ENCODE measurements around the gene CPA4. TPM values are rescaled to one million over a fixed set of nuclear protein-coding genes. Genes with fewer than 3 reads are reported as not detected.

The CPA4 gene
- total RNA-seq, 2 donors from 2014 or later = 0.22 to 4.1 TPM

DNA sequence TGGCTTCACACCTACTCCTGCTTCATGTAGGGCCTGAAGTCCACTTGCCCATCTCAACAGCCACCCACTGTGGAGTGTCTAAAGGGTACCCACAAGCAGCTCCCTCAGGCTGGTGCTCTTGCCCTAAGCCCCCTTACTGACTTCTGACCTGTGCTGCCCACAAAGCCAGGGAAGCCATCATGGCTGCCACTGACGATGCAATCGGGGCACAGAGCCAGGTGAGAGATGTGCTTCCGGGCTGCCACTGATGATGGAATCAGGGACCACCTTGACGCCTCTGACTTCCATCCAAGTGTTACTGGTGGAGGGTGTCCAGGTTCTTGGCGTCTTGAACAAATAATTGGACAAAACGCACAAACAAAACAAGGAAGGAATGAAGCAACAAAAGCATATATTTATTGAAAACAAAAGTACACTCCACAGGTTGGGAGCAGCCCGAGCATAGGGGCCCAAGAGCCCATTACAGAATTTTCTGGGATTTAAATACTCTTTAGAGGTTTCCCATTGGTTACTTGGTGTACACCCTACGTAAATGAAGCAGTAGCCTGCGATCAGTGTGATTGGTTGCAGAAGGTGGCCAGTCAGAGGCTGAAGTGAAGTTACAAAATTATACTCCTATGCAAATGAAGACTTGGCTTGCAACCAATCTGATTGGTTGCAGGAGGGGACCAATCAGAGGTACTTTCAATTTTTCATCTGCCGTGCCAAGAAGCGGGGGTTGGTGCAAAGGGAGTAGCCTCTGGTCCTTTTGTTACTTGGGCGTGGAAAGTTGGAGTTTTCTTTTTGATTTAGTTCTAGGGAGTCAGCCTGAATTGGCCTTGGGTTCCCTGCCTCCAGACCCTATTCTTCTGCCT is 21.8 kb upstream of the CPA4 start:
- H3K9me3 Mint-ChIP-seq = no peaks in the 10 kb centered on the region
- no peak overlapping the region for H3K4me3 Mint-ChIP-seq
- ATAC-seq (replicated peaks) = no peak
- H3K4me1 Mint-ChIP-seq = peaks cover 3% of the 10 kb centered on the region
- no peaks in the 10 kb centered on the region for H3K36me3 Mint-ChIP-seq (ENCODE audit: low read depth)
- H3K27me3 Mint-ChIP-seq = peaks cover 11% of the 10 kb centered on the region
- H3K27ac Mint-ChIP-seq = no peak overlapping the region

DNA sequence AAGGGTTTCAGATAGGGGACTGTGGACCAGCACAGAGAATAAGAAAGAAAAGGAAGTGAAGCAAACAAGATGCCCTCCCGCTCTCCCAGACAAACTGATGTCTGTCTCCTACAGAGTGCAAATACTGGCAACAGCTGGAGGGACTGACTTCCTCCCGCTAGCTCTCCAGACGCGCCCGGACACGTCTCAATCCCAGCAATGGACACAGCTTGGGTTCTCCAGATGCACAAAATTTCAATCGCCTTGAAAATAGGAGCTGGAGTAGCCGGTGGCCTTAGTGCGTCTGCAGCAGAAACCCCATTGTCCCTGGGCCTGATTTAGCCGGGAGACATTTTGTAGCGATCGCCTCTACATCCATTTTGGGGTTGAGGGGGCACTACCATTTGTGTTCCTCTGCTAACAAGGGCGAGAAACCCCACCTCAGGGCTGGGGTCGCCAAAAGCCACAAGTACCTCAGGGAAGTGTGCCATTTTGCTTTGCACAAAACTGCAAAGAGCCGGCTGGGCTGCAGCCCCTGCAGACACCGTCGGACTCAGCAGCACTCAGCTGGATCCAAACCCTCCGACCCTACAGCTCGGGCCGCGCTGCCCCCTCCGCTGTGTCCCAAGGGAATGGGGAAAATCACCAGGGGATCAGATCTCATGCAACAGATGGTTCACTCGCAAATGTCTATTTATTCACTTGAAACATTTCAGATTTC is 20.4 kb upstream of the CPA4 start:
- Mint-ChIP-seq H3K4me3 (peak overlapping the region; percentile 19), H3K27ac (no peak overlapping the region), H3K36me3 (ENCODE audit: low read depth) (no peaks in the 10 kb centered on the region), H3K4me1 (peaks cover 16% of the 10 kb centered on the region), H3K27me3 (peaks cover 11% of the 10 kb centered on the region), H3K9me3 (no peaks in the 10 kb centered on the region)
- no peak for ATAC-seq (replicated peaks)

DNA sequence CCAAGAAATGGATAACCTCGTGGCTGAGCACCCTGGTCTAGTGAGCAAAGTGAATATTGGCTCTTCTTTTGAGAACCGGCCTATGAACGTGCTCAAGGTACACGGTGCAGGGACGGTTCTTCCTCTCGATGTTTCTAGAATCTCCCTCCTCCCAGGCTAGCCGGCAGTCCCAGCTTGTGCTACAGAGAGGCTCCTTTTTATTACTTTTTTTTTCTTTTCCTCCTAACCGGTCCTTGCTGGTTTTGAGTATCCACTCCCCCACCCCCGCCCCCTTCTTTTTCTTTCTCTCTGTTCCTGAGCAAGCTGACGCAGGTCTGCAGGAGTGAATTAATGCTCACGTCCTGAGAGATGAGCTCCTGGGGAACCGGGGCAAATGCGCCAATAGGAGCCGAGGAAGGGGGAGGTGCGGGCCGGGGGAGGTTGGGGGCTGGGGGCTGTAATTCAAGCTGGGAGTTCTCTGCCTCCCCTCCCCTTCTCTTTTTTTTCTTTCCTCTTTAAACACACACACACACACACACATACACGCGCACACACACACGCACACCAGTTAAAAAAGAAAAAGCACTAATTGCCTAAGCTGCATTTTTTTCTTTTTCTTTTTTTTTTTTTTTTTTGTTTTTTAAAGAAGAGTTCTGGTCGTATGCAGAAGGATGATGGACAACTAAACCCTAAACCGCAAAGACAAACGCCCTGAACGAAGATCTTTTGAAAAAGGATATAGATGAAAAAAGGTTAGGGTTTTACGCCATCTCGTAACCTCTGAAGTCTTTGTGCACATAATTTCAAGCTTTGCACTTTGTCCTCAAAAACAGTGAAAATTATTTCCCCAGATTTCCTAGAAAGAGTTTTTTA is 19.7 kb upstream of the CPA4 start:
- H3K27ac Mint-ChIP-seq = no peak overlapping the region
- no peak for ATAC-seq (replicated peaks)
- peaks cover 10% of the 10 kb centered on the region for H3K27me3 Mint-ChIP-seq
- peak overlapping the region; percentile 19 for H3K4me3 Mint-ChIP-seq
- no peaks in the 10 kb centered on the region for H3K9me3 Mint-ChIP-seq
- no peaks in the 10 kb centered on the region for H3K36me3 Mint-ChIP-seq (ENCODE audit: low read depth)
- peaks cover 17% of the 10 kb centered on the region for H3K4me1 Mint-ChIP-seq

DNA sequence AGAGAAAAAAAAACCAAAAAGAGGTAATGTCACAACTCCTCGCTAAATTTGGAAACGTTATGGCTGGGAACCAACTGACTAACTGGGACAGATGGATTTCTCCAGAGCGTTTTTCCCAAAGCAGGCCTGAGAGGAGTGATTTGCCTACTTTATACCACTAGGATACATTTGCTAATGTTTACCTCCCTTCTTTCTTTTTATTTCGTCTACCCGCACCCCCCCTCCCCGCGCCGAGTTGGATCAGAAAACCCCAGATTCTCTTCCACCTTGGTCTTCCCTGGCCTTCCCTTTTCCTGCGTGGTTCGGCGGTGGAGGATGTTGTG is 19.1 kb upstream of the CPA4 start:
- no peaks in the 10 kb centered on the region for H3K9me3 Mint-ChIP-seq
- H3K27me3 Mint-ChIP-seq = peaks cover 8% of the 10 kb centered on the region
- no peaks in the 10 kb centered on the region for H3K36me3 Mint-ChIP-seq (ENCODE audit: low read depth)
- peaks cover 17% of the 10 kb centered on the region for H3K4me1 Mint-ChIP-seq
- peak overlapping the region; percentile 28 for H3K4me3 Mint-ChIP-seq
- no peak overlapping the region for H3K27ac Mint-ChIP-seq
- no peak for ATAC-seq (replicated peaks)

DNA sequence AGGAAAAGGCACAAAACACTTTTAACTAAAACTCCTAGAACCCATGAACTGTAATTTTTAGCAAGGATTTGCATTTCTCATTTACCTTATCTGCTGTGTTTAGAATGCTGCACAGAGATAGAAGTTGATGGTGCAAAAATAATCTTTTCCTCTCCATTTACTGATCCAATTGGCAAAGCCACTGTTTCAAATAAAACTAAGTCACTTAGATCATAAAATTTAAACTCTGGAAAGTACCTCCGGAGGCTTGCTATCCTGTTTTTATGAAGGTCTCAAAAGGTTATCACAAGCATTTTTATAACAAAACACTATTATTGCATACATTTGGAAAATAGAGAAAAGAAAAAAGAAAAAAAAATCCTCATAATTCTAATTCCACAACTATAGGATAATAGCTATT is 18.7 kb upstream of the CPA4 start:
- no peak overlapping the region for H3K27ac Mint-ChIP-seq
- H3K4me1 Mint-ChIP-seq = peaks cover 17% of the 10 kb centered on the region
- no peaks in the 10 kb centered on the region for H3K36me3 Mint-ChIP-seq (ENCODE audit: low read depth)
- peaks cover 8% of the 10 kb centered on the region for H3K27me3 Mint-ChIP-seq
- no peak for ATAC-seq (replicated peaks)
- no peaks in the 10 kb centered on the region for H3K9me3 Mint-ChIP-seq
- H3K4me3 Mint-ChIP-seq = peak overlapping the region; percentile 28

DNA sequence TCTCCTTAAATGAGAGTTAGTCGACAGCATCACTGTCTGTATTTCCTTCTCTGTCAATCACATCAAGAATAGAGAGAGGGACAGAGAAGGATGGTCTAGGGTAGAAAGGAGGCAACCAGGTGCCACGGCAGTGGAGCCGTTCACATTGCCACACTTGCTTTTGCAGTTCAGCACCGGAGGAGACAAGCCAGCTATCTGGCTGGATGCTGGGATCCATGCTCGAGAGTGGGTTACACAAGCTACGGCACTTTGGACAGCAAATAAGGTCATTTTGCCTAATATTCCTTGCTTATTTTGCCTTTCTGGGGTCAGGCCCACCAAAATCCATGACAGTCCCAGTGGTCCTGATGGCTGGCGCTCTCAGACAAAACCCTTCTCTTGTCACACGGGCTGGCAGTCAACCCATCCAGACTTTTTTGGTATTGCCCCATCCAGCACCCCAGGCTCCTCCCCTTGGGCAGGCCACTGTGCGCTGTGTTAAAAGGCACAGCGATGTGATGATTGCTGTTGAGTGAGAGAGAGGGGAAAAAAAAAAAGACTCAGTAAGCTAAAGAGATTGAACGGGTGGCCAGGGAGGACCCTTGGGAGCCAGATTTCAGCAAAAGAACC is 17.9 kb upstream of the CPA4 start:
- no peak overlapping the region for H3K27ac Mint-ChIP-seq
- peak overlapping the region; percentile 67 for H3K4me3 Mint-ChIP-seq
- no peaks in the 10 kb centered on the region for H3K9me3 Mint-ChIP-seq
- no peak for ATAC-seq (replicated peaks)
- peaks cover 8% of the 10 kb centered on the region for H3K27me3 Mint-ChIP-seq
- H3K4me1 Mint-ChIP-seq = peaks cover 17% of the 10 kb centered on the region
- no peaks in the 10 kb centered on the region for H3K36me3 Mint-ChIP-seq (ENCODE audit: low read depth)

DNA sequence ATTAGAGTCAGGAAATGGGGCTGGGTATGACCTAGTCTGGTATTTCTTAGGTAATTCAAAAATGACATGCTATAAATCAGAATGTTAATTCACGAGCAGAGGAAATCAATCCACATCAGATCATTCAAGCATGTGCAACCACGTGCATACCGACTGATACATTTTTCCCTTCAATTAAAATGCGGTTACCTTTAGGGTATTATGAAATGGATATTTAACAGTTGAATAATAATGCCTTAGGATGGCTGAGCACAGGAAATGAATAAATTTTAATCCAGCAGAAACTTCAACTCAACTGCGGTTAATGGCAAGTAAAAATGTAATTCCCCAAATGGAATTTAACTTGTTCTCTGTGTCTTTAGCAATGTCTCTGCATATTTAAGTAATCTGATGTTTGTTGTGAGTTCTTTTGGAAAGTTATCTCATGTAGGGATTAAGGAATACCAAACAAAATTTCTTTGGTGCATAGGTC is 17.1 kb upstream of the CPA4 start:
- H3K4me3 Mint-ChIP-seq = peak overlapping the region; percentile 67
- H3K9me3 Mint-ChIP-seq = no peaks in the 10 kb centered on the region
- no peak for ATAC-seq (replicated peaks)
- peak overlapping the region; percentile 93 for H3K27ac Mint-ChIP-seq
- peaks cover 8% of the 10 kb centered on the region for H3K27me3 Mint-ChIP-seq
- H3K4me1 Mint-ChIP-seq = peaks cover 17% of the 10 kb centered on the region
- no peaks in the 10 kb centered on the region for H3K36me3 Mint-ChIP-seq (ENCODE audit: low read depth)

DNA sequence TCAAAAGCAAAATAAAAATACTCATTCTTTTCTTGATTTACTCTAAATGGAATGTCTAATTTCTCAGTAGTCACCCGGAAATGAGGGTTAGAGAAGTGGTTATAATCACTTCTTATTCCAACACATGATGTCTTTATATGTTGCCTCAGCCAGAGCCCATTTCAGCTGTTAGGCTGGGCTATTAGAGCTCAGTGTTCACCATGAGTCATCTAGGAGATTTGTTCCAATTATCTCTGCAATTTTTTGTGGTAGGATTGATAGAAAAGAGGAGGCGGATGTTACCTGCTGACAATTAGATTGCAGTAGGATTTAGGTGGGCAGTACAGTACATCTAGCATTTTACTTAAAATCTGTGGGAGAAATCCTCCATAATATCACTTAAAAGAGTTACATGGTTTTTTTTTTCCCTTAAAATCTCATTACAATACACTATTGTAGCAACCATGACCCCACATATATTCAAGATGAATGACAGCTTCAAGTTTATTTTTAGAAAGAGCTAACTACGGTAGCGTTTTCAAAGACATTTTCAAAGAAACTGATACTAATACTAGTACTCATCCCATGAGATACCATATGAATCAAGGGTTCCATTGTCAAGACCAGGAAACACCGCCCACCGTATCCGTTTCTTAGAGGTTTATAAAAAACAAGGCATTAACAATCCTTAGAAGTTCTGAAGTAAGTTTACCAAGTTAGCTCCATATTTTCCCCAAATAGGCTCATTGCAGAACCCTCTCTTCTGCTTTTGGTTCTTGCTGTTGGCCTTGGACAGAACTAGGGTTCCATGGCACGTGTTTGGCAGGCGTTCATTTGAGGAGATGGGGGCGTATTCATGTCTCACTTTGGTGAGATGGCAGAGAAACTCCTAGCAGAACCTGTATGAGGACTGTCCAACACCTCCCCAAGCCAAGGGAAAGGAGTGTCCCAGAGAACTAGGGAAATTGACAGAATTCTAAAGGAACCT is 15.9 kb upstream of the CPA4 start:
- peak; percentile 90 for ATAC-seq (replicated peaks)
- Mint-ChIP-seq H3K4me1 (peaks cover 17% of the 10 kb centered on the region), H3K27me3 (peaks cover 3% of the 10 kb centered on the region), H3K4me3 (peak overlapping the region; percentile 67), H3K27ac (peak overlapping the region; percentile 93), H3K36me3 (ENCODE audit: low read depth) (no peaks in the 10 kb centered on the region), H3K9me3 (no peaks in the 10 kb centered on the region)

DNA sequence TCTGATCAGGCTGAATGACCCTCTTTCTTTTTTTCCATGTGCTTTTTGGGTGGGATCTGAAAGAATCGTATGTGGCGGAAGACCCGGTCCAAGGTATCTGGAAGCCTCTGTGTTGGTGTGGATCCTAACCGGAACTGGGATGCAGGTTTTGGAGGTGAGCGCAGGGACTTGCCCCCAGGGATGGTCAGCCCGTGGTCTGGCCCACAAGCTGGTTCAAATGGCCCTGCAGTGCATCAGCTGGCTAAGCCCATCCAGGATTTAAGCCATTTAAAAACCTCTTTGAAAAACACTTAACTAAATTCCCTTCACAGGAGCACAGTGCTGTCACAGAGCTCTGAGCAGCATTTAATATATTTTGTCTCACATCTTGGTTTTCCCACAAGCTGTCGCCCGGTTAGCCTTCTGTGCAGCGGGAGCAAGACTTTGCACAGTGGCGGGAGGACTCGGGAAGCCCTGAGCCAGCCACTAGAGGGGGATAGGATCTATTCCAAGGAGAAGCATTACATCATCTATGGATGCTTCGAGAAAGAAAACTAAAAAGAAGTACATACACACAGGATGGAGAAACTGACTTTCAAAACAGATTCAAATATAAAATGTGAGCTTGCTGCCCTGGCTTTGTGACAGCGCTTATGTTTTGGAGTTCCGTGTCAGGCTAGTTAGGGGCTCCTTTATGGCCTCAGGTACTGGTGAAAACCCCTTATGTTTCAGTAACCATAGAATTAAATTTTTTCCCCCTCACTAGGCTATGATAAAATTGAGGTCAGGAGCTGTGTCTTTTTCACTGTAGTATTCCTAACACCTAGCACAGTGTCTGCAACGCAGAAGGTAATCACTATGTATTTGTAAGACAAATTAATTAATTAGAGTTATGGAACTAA is 15.0 kb upstream of the CPA4 start:
- peak overlapping the region; percentile 93 for H3K27ac Mint-ChIP-seq
- H3K4me3 Mint-ChIP-seq = peak overlapping the region; percentile 67
- peaks cover 3% of the 10 kb centered on the region for H3K27me3 Mint-ChIP-seq
- no peak for ATAC-seq (replicated peaks)
- H3K36me3 Mint-ChIP-seq (ENCODE audit: low read depth) = no peaks in the 10 kb centered on the region
- H3K4me1 Mint-ChIP-seq = peaks cover 17% of the 10 kb centered on the region
- no peaks in the 10 kb centered on the region for H3K9me3 Mint-ChIP-seq

DNA sequence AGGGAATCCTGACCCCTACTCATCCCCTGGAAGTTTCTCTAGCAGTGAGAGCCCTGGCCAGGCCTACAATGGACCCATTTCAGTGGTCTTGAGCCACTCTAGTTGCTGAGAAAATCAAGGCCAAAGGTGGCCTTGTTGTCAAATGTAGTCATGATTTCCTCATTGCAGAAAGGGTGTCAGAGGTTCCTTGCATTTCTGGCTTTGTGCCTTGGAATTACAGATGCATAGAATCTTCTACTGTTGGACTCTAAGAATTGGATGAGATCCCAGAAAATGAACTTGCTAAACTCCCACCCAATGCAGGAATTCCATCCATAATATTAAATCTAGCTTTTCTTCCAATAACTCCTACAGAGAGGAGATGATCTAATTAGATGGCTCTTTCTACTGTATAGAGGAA is 14.1 kb upstream of the CPA4 start:
- no peak overlapping the region for H3K27ac Mint-ChIP-seq
- H3K36me3 Mint-ChIP-seq (ENCODE audit: low read depth) = no peaks in the 10 kb centered on the region
- H3K4me1 Mint-ChIP-seq = peaks cover 17% of the 10 kb centered on the region
- no peak overlapping the region for H3K4me3 Mint-ChIP-seq
- H3K9me3 Mint-ChIP-seq = no peaks in the 10 kb centered on the region
- peaks cover 7% of the 10 kb centered on the region for H3K27me3 Mint-ChIP-seq
- ATAC-seq (replicated peaks) = no peak

DNA sequence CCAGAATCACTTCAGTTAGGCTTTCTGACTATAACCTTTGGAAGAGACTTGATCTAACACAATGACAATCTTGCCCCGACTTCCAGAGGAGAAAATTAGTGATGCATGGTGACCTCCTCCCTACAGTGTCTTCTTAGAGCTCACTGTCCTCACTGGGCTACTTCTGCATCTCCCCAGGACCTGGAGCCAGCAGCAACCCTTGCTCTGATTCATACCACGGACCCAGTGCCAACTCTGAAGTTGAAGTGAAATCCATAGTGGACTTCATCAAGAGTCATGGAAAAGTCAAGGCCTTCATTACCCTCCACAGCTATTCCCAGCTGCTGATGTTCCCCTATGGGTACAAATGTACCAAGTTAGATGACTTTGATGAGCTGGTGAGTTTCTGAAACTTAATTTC is 13.7 kb upstream of the CPA4 start:
- peak overlapping the region; percentile 63 for H3K27ac Mint-ChIP-seq
- H3K4me3 Mint-ChIP-seq = no peak overlapping the region
- H3K36me3 Mint-ChIP-seq (ENCODE audit: low read depth) = no peaks in the 10 kb centered on the region
- peaks cover 11% of the 10 kb centered on the region for H3K27me3 Mint-ChIP-seq
- H3K9me3 Mint-ChIP-seq = no peaks in the 10 kb centered on the region
- no peak for ATAC-seq (replicated peaks)
- peaks cover 17% of the 10 kb centered on the region for H3K4me1 Mint-ChIP-seq

DNA sequence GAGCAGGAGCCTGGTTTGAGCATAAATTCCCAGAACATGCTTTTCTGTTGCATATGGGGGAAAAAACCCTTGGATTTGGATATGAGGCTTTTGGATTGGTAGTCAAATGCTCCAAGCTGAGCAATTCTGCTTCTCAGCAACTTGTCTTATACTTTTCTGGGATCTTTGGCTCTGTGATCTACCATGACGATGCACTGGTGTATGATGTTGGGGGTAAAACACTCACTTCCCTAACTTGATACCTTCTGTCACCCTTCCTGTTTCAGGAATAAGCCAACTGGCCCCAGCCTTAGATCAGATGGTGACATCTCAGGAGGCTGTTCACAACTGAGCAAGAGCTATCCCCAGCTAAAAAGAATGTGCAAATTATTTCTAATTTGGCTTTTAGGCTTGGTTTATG is 13.1 kb upstream of the CPA4 start:
- ATAC-seq (replicated peaks) = no peak
- Mint-ChIP-seq H3K36me3 (ENCODE audit: low read depth) (no peaks in the 10 kb centered on the region), H3K4me3 (no peak overlapping the region), H3K27ac (no peak overlapping the region), H3K27me3 (peaks cover 11% of the 10 kb centered on the region), H3K4me1 (peaks cover 17% of the 10 kb centered on the region), H3K9me3 (no peaks in the 10 kb centered on the region)

Measured in activated T-helper 17 cell treated with anti-CD3 and anti-CD28 coated beads, Interleukin-2, amount 50 U/mL, for 72 hours (primary cell).